GM21576 (cell line): ENCODE data around the gene OBSCN.

Experiments
- ATAC-seq: cut with Tn5 transposase; IDR thresholded peaks from one replicate; pipeline ENCODE4 v1.9.1; 2021; ENCODE audit warnings: mild to moderate bottlenecking, moderate library complexity; ENCODE audit not compliant: unreplicated experiment

The OBSCN gene

DNA sequence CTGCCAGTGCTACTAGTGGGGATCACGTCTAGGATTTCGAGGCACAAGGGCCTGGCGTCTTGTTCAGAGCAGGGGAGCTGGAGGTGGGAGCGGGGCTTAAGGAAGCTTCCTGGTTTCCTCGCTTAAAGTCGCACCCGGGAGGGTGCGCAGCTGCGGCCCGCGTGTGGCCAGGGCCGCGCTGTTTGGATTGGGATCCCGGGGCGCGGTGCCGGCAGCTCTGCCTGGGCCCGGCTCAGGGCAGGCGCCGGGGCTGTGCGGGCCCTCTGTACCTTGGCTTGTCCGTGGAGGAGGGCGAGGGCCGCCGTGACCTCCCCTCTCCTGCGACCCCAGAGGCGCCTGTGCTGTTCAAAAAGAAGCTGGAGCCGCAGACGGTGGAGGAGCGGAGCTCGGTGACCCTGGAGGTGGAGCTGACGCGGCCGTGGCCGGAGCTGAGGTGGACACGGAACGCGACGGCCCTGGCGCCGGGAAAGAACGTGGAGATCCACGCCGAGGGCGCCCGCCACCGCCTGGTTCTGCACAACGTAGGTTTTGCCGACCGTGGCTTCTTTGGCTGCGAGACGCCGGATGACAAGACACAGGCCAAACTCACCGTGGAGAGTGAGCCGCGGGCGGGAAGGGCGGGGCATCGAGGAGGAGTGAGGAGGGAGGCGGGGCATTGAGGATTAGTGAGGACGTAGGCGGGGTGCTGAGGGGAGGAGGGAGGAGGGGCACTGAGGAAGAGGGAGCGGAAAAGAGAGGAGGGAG is 67.8 kb downstream of the OBSCN start:
- ATAC-seq = peak; percentile 71

DNA sequence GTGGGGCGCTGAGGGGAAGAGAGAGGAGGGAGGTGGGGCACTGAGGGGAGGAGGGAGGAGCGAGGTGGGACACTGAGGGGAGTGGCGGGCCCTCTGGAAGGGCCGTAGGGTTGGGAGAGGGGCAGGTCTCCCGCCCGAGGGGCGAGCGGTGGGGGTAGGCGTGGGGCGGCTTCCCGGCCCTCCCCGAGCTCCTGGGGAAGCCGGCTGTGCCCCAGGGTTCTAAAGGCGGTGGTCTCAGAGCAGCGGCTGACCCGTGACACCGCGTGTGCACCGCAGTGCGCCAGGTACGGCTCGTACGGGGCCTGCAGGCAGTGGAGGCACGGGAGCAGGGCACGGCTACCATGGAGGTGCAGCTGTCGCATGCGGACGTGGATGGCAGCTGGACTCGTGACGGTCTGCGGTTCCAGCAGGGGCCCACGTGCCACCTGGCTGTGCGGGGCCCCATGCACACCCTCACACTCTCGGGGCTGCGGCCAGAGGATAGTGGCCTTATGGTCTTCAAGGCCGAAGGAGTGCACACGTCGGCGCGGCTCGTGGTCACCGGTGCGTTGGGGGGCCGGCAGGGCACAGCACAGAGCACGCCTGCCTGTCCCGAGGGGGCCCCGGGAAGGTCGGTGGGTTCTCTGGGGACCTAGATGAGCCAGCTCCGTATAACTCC is 68.5 kb downstream of the OBSCN start:
- ATAC-seq = no peak

GRCh38 chr1:228276901-228277490 is 69.2 kb downstream of the OBSCN start:
- no peak for ATAC-seq

GRCh38 chr1:228277491-228278431 is 69.9 kb downstream of the OBSCN start:
- no peak for ATAC-seq

DNA sequence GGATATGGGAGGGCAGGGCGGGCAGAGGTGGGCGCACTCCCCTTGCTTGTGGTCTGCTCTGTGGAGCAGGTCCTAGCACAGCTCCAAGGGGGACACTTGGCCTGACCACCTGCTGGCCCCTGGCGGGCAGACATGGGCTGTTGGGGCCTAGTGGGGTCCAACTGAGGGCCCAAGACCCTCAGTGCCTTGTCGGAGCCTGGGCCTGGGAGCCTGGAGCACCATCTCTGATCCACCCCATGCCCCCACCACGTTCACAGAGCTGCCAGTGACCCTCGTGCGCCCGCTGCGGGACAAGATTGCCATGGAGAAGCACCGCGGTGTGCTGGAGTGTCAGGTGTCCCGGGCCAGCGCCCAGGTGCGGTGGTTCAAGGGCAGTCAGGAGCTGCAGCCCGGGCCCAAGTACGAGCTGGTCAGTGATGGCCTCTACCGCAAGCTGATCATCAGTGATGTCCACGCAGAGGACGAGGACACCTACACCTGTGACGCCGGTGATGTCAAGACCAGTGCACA is 70.6 kb downstream of the OBSCN start:
- no peak for ATAC-seq

DNA sequence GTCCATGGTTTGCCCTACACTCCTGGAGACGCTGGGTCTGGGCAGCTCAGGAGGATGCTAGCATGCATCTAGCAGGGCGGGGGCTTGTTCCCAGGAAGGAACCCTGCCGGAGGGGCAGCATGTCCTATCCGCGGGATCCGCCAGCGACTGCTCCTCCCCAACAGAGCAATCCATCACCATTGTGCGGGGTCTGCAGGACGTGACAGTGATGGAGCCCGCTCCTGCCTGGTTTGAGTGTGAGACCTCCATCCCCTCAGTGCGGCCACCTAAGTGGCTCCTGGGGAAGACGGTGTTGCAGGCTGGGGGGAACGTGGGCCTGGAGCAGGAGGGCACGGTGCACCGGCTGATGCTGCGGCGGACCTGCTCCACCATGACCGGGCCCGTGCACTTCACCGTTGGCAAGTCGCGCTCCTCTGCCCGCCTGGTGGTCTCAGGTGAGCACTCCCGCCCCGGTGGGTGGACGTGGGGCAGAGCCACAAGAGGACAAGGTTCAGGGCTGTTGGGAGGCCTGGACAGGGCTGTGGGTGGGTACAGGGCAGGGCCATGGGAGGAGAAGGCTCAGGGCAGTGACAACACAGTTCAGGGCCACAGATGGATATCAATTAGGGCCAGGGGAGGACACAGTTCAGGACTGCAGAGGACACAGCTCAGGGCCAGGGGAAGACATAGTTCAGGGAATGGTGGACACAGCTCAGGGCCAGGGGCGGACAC is 71.3 kb downstream of the OBSCN start:
- no peak for ATAC-seq

- ATAC-seq = no peak
Measured at GRCh38 chr1:228279722-228280105, 71.9 kb downstream of the OBSCN start.

DNA sequence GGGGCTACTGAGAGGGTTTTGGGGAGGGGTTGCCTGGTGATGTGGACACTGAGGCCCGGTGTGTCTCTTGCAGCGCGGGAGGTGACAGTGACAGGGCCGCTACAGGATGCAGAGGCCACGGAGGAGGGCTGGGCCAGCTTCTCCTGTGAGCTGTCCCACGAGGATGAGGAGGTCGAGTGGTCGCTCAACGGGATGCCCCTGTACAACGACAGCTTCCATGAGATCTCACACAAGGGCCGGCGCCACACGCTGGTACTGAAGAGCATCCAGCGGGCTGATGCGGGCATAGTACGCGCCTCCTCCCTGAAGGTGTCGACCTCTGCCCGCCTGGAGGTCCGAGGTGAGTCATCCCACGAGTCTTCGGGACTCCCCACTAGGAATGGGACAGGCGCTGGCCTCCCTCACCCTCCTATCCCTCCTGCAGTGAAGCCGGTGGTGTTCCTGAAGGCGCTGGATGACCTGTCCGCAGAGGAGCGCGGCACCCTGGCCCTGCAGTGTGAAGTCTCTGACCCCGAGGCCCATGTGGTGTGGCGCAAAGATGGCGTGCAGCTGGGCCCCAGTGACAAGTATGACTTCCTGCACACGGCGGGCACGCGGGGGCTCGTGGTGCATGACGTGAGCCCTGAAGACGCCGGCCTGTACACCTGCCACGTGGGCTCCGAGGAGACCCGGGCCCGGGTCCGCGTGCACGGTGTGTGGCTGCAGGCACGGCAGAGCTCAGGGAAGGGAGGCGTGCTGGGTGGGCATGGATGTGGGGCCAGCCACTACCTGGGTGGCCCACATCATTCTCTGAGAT is 72.5 kb downstream of the OBSCN start:
- no peak for ATAC-seq

- ATAC-seq = no peak
Measured at GRCh38 chr1:228280961-228281591, 73.2 kb downstream of the OBSCN start.

- no peak for ATAC-seq
Measured at GRCh38 chr1:228281631-228282328, 73.9 kb downstream of the OBSCN start.

GRCh38 chr1:228282329-228283042 is 74.6 kb downstream of the OBSCN start:
- no peak for ATAC-seq

- no peak for ATAC-seq
Measured at GRCh38 chr1:228283043-228283371, 75.2 kb downstream of the OBSCN start.

DNA sequence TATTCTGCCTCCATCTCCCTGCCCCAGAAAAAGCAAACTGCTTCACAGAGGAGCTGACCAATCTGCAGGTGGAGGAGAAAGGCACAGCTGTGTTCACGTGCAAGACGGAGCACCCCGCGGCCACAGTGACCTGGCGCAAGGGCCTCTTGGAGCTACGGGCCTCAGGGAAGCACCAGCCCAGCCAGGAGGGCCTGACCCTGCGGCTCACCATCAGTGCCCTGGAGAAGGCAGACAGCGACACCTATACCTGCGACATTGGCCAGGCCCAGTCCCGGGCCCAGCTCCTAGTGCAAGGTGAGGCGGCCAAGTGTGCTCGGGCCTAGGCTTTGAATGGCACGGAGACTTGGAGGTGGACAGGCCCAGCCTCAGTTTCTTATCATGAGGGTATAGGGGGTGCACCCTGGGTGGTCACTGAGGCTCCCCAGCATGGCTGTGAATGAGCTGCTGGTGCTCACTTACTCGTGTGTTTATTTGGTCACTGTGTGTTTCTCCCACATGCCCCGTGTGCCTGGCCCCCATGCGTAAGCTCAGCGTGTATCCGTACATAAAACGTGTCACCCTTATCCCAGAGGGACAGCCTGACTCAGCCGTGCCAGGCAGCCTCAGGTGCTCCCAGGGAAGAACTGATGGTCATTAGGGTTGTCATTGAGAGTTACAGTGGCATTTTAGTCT is 75.8 kb downstream of the OBSCN start:
- no peak for ATAC-seq

- no peak for ATAC-seq
Measured at GRCh38 chr1:228284148-228284495, 76.3 kb downstream of the OBSCN start.

DNA sequence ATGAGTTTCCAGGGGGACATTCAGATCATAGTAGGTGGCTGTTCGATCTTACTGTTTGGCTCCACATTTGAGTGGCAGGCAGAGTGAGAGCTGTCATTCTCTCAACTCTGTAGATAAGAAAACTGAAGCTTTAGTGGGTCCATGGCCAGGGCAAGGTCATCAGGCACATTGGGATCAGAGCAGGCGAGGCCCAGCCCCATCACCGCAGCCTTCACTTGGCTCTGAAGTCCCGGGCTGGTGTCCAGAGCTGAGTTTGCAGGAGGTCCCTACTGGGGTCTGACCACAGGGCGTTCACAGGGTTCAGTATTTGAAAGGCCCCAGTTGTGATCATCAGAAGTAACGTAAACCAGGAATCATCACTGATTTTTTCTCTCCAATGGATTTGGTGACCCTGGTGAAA is 76.7 kb downstream of the OBSCN start:
- no peak for ATAC-seq

GRCh38 chr1:228285661-228286504 is 78.0 kb downstream of the OBSCN start:
- ATAC-seq = no peak
